ENCODE measurements around the gene MINAR2.
A peak's percentile ranks its signal among the peaks of the same experiment; 100 is the strongest.

Gene MINAR2

GRCh38 chr5:129747572-129748407, at the start of gene MINAR2:
TSS of gene MINAR2 (plus strand) at chr5:129748094. CDS start at chr5:129748191, 97 bp downstream.
- DNase-seq: no peak

GRCh38 chr5:129698661-129699060, 49.2 kb upstream of the MINAR2 start:
- no peak for DNase-seq

GRCh38 chr5:129716235-129716634, 31.7 kb upstream of the MINAR2 start:
- no peak for DNase-seq

- DNase-seq: no peak
These were observed 31.2 kb upstream of the MINAR2 start for GRCh38 chr5:129716651-129717050.

GRCh38 chr5:129717751-129718310, 30.1 kb upstream of the MINAR2 start:
- no peak for DNase-seq

GRCh38 chr5:129718471-129719090, 29.3 kb upstream of the MINAR2 start:
- no peak for DNase-seq

- DNase-seq: no peak
These were observed 23.7 kb upstream of the MINAR2 start for GRCh38 chr5:129724222-129724621.

- no peak for DNase-seq
These were observed 23.2 kb upstream of the MINAR2 start for GRCh38 chr5:129724647-129725046.

GRCh38 chr5:129739773-129740172, 8.1 kb upstream of the MINAR2 start:
- no peak for DNase-seq

- no peak for DNase-seq
These were observed 4.2 kb upstream of the MINAR2 start for GRCh38 chr5:129743541-129744187.

- DNase-seq: no peak
These were observed 1.9 kb upstream of the MINAR2 start for GRCh38 chr5:129745997-129746396.

GRCh38 chr5:129746876-129747275, 1.0 kb upstream of the MINAR2 start:
- DNase-seq: no peak

GRCh38 chr5:129748913-129749880, 1.3 kb downstream of the MINAR2 start:
- DNase-seq: no peak

GRCh38 chr5:129760636-129761325, 12.9 kb downstream of the MINAR2 start:
- no peak for DNase-seq

- DNase-seq: no peak
These were observed 15.8 kb downstream of the MINAR2 start for GRCh38 chr5:129763651-129764050.

- DNase-seq: no peak
These were observed 18.9 kb downstream of the MINAR2 start for GRCh38 chr5:129766798-129767197.

- DNase-seq: peak in 1 of 4 experiments; percentile 8
These were observed 20.1 kb downstream of the MINAR2 start for GRCh38 chr5:129767927-129768380.

GRCh38 chr5:129768735-129769134, 20.8 kb downstream of the MINAR2 start:
- DNase-seq: no peak

- DNase-seq: no peak
These were observed 22.3 kb downstream of the MINAR2 start for GRCh38 chr5:129770024-129770820.

GRCh38 chr5:129771058-129771838, 23.4 kb downstream of the MINAR2 start:
- peak in 2 of 4 experiments; percentile 1 for DNase-seq

All from activated naive CD4-positive, alpha-beta T cell (primary cell).